GM21526 (cell line): ENCODE results near the gene HOXD10.

Experiments
- ATAC-seq: cut with Tn5 transposase; IDR thresholded peaks from one replicate; pipeline ENCODE4 v1.9.1; 2021; ENCODE audit warnings: moderate library complexity; ENCODE audit not compliant: unreplicated experiment, low FRiP score

Gene HOXD10

GRCh38 chr2:176132205-176133171, 15.9 kb downstream of the HOXD10 start:
- no peak for ATAC-seq

GRCh38 chr2:176133389-176133788, 16.8 kb downstream of the HOXD10 start:
- no peak for ATAC-seq

- no peak for ATAC-seq
These were observed 17.5 kb downstream of the HOXD10 start for GRCh38 chr2:176134035-176134434.

GRCh38 chr2:176135035-176135440, 18.5 kb downstream of the HOXD10 start:
- ATAC-seq: no peak

- ATAC-seq: no peak
These were observed 20.0 kb downstream of the HOXD10 start for GRCh38 chr2:176136374-176137251.

- ATAC-seq: no peak
These were observed 20.6 kb downstream of the HOXD10 start for GRCh38 chr2:176137252-176137580.

GRCh38 chr2:176137906-176138305, 21.3 kb downstream of the HOXD10 start:
- ATAC-seq: no peak

- no peak for ATAC-seq
These were observed 21.9 kb downstream of the HOXD10 start for GRCh38 chr2:176138526-176138922.

GRCh38 chr2:176138923-176139660, 22.5 kb downstream of the HOXD10 start:
- ATAC-seq: no peak

- ATAC-seq: no peak
These were observed 23.3 kb downstream of the HOXD10 start for GRCh38 chr2:176139661-176140512.

- ATAC-seq: peak; percentile 95
These were observed 24.1 kb downstream of the HOXD10 start for GRCh38 chr2:176140513-176141317.

GRCh38 chr2:176142281-176142680, 25.7 kb downstream of the HOXD10 start:
- no peak for ATAC-seq

- no peak for ATAC-seq
These were observed 28.7 kb downstream of the HOXD10 start for GRCh38 chr2:176145085-176145969.

- no peak for ATAC-seq
These were observed 29.5 kb downstream of the HOXD10 start for GRCh38 chr2:176146101-176146500.

- no peak for ATAC-seq
These were observed 30.1 kb downstream of the HOXD10 start for GRCh38 chr2:176146645-176147044.

- no peak for ATAC-seq
These were observed 30.7 kb downstream of the HOXD10 start for GRCh38 chr2:176147210-176147799.

GRCh38 chr2:176147800-176148496, 31.4 kb downstream of the HOXD10 start:
- ATAC-seq: no peak
